ENCODE measurements around the gene NEGR1. TPM values are rescaled to one million over a fixed set of nuclear protein-coding genes. Genes with fewer than 3 reads are reported as not detected.

Gene NEGR1
- total and polyA plus RNA-seq, 9 of the 15 experiments (the other 6 are each of a cell fraction or from before 2014, with no cell fraction given) = not detected

- BruUV-seq (replicated peaks) = no TSS peak
- Histone ChIP-seq H3K36me3 (ENCODE audit: control insufficient read depth, insufficient read depth, low read length) (no peaks in the 10 kb centered on the region), H3K9ac (ENCODE audit: insufficient read depth in 1 of 2, low read depth in 2 of 2, low read length in 2 of 2) (no peak overlapping the region), H3K27ac (ENCODE audit: extremely low read depth, low read depth, low read length) (no peak overlapping the region), H3K9me3 (replicated peaks; ENCODE audit: control insufficient read depth, insufficient read depth, low read depth, low read length) (no peaks in the 10 kb centered on the region), H3K9me1 (ENCODE audit: control insufficient read depth, insufficient read depth, low read length) (no peaks in the 10 kb centered on the region), H2AFZ (ENCODE audit: low read depth, low read length) (no peak overlapping the region), H3K4me1 (replicated peaks in 1 of 2; ENCODE audit: control insufficient read depth in 2 of 2, insufficient read depth in 2 of 2, low read length in 2 of 2) (no peaks in the 10 kb centered on the region; a peak in 1 of 5 replicates), H3K4me2 (ENCODE audit: insufficient read depth, low read length) (no peak overlapping the region), H3K79me2 (ENCODE audit: control insufficient read depth, insufficient read depth, low read length) (no peaks in the 10 kb centered on the region), H3K4me3 (no peak overlapping the region), H4K20me1 (replicated peaks; ENCODE audit: control insufficient read depth, insufficient read depth, low read length) (no peaks in the 10 kb centered on the region), H3K27me3 (ENCODE audit: control insufficient read depth in 2 of 2, insufficient read depth in 2 of 2, low read length in 2 of 2) (no peaks in the 10 kb centered on the region)
- TF ChIP-seq ZBTB26 (CRISPR knock-in tag; IDR thresholded peaks at IDR 0.05) (no peak), CXXC5 (CRISPR knock-in tag; IDR thresholded peaks at IDR 0.05) (no peak), ZNF280B (CRISPR knock-in tag; IDR thresholded peaks at IDR 0.05) (no peak), RFX1 (IDR thresholded peaks at IDR 0.05) (peak; percentile 32; the same call in 1 of the 2 replicates)
- FAIRE-seq (no peak), ATAC-seq (no peak), DNase-seq (ENCODE audit: extremely low read depth in 1 of 4, low spot score in 3 of 4) (no peak)
- POLR2A ChIA-PET = no interaction called here
- CTCF ChIA-PET (ENCODE audit: low intra/inter-chr PET ratio) = no interaction called here
- 6% methylated on average over 3 of the region's 8 CpGs for WGBS (ENCODE audit: insufficient coverage, low coverage, missing lambda C conversion rate)
- in situ Hi-C loops (cut with MboI) = no loop called here
- intact Hi-C loops (cut with micrococcal nuclease) = no loop called here
Observed at GRCh38 chr1:72283022-72283306, 625 bp upstream of the NEGR1 start.
